B cell (primary cell): ENCODE data around the gene PLEKHG2. TPM values are rescaled to one million over a fixed set of nuclear protein-coding genes. Genes with fewer than 3 reads are reported as not detected.

Source experiments
- ATAC-seq: fragments of 200-7000 bp; cut with Tn5 transposase; one replicate; pipeline ENCODE4 v1.10.0; 2021; ENCODE audit warnings: low read depth, mild to moderate bottlenecking, moderate number of reproducible peaks, moderate library complexity
- CTCF ChIA-PET: fragments of 350-600 bp; sonication (Branson Sonifier 250); formaldehyde crosslinking; loops from one replicate; lab custom pipeline; 2021; ENCODE audit warnings: antibody characterized with exemption, inconsistent platforms; lab: Charles Lee
- POLR2A ChIA-PET: fragments of 350-600 bp; sonication (Branson Sonifier 250); formaldehyde crosslinking; loops from one replicate; lab custom pipeline; 2021; ENCODE audit warnings: antibody characterized with exemption; lab: Charles Lee
- DNase-seq: peaks from one replicate; pipeline ENCODE4 v3.0.0; 2013
- H2AFZ ChIP-seq: 2 replicates; pipeline ENCODE4 v1.6.1; 2012; ENCODE audit warnings: mild to moderate bottlenecking, low read depth, low read length; ENCODE audit not compliant: insufficient read depth, poor library complexity, severe bottlenecking
- H3K27ac ChIP-seq, 2 donors: 1 replicate in 1 of 2; 2 replicates in 1 of 2; pipeline ENCODE4 v1.5.1; 2012 to 2013; ENCODE audit warnings: low read length in 2 of 2, mild to moderate bottlenecking in 2 of 2, moderate library complexity in 1 of 2
- H3K27me3 ChIP-seq, 4 experiments: fragments of 200-600 bp in 1 of 4; sonication (generic) in 1 of 4; replicated peaks in 1 of 4; 1 replicate in 2 of 4; 2 replicates in 2 of 4; pipeline versions ENCODE4 v1.6.1 to v1.7.0; 2013 to 2016; ENCODE audit warnings: low read length in 3 of 4, mild to moderate bottlenecking in 2 of 4, mixed read lengths in 1 of 4, moderate library complexity in 1 of 4; ENCODE audit not compliant: insufficient read depth in 4 of 4, control insufficient read depth in 3 of 4; ENCODE audit errors: control extremely low read depth in 1 of 4
- H3K36me3 ChIP-seq, 2 experiments: replicated peaks in 1 of 2; 1 replicate in 1 of 2; 2 replicates in 1 of 2; pipeline versions ENCODE4 v1.6.1 to v1.7.1; 2013; ENCODE audit warnings: low read length in 1 of 2; ENCODE audit not compliant: insufficient read depth in 2 of 2, control insufficient read depth in 1 of 2; ENCODE audit errors: control extremely low read depth in 1 of 2, extremely low read depth in 1 of 2
- H3K4me1 ChIP-seq, 2 donors: fragments of 200-600 bp in 1 of 2; sonication (generic) in 1 of 2; 1 replicate in 1 of 2; 2 replicates in 1 of 2; pipeline versions ENCODE4 v1.5.1 to v1.6.1; 2013 to 2017; ENCODE audit warnings: low read length in 2 of 2; ENCODE audit not compliant: control insufficient read depth in 2 of 2, insufficient read depth in 2 of 2
- H3K4me2 ChIP-seq: replicated peaks from 2 replicates; pipeline ENCODE3; 2012; ENCODE audit warnings: mild to moderate bottlenecking, low read depth, low read length; ENCODE audit not compliant: poor library complexity, severe bottlenecking
- H3K4me3 ChIP-seq, 5 experiments: fragments of 200-600 bp in 1 of 5; sonication (generic) in 1 of 5; 1 replicate in 3 of 5; 2 replicates in 2 of 5; pipeline versions ENCODE4 v1.5.1 to v1.7.0; 2011 to 2016; ENCODE audit warnings: low read length in 4 of 5, mild to moderate bottlenecking in 4 of 5, low read depth in 2 of 5, control low read depth in 1 of 5, moderate library complexity in 1 of 5; ENCODE audit not compliant: insufficient read depth in 1 of 5; ENCODE audit errors: control extremely low read depth in 1 of 5, extremely low read depth in 1 of 5
- H3K79me2 ChIP-seq: fragments of 200-600 bp; sonication (generic); one replicate; pipeline ENCODE4 v1.6.0; 2016; ENCODE audit warnings: low read length; ENCODE audit not compliant: control insufficient read depth, insufficient read depth
- H3K9ac ChIP-seq: fragments of 200-600 bp; sonication (generic); 2 replicates; pipeline ENCODE4 v1.6.1; 2017; ENCODE audit warnings: mild to moderate bottlenecking, low read length, moderate library complexity
- H3K9me3 ChIP-seq, 3 donors: one replicate each; pipeline versions ENCODE4 v1.6.1 to v1.7.1; 2013; ENCODE audit warnings: low read length in 2 of 3; ENCODE audit not compliant: control insufficient read depth in 2 of 3, insufficient read depth in 1 of 3; ENCODE audit errors: control extremely low read depth in 1 of 3
- H4K20me1 ChIP-seq: 2 replicates; pipeline ENCODE4 v1.6.0; 2012; ENCODE audit warnings: mild to moderate bottlenecking, low read length; ENCODE audit not compliant: insufficient read depth, control insufficient read depth, poor library complexity, severe bottlenecking
- H3K27ac Mint-ChIP-seq: one replicate; pipeline ENCODE4 v1.8.0; 2021; ENCODE audit warnings: mixed read lengths
- H3K27me3 Mint-ChIP-seq: one replicate; pipeline ENCODE4 v1.8.0; 2021; ENCODE audit warnings: mixed read lengths
- H3K4me1 Mint-ChIP-seq: one replicate; pipeline ENCODE4 v1.8.0; 2021; ENCODE audit warnings: mixed read lengths
- H3K4me3 Mint-ChIP-seq: one replicate; pipeline ENCODE4 v1.8.0; 2021; ENCODE audit warnings: mixed read lengths
- H3K9me3 Mint-ChIP-seq: one replicate; pipeline ENCODE4 v1.8.0; 2022; ENCODE audit warnings: mixed read lengths; ENCODE audit not compliant: insufficient read depth
- CTCF ChIP-seq: fragments of 200-600 bp; IDR thresholded peaks from one replicate; pipeline ENCODE4 v1.8.0; 2022; ENCODE audit warnings: antibody characterized with exemption, mild to moderate bottlenecking
- EZH2 ChIP-seq: IDR thresholded peaks from 2 replicates; pipeline ENCODE4 v1.6.1; 2012; ENCODE audit warnings: borderline replicate concordance, low read depth, mild to moderate bottlenecking, moderate library complexity, low read length; ENCODE audit not compliant: insufficient read depth, poor library complexity, severe bottlenecking
- WGBS: methylation state at CpG from one replicate; pipeline ENCODE4 v1.1.5; 2013; ENCODE audit warnings: missing lambda C conversion rate; ENCODE audit not compliant: insufficient coverage; 5-methylcytosine and 5-hydroxymethylcytosine counted together
- intact Hi-C: fragments of 100-400 bp; cut with micrococcal nuclease; formaldehyde crosslinking; loops from one replicate; pipeline ENCODE4 v1.10.0; 2022
- polyA plus RNA-seq: library from polyadenylated mRNA; depleted of rRNA; stranded (reverse); fragments of >200 nt; gene quantifications from 2 replicates; pipeline ENCODE4 v1.2.3, GENCODE V29; 2012
- total RNA-seq, 2 donors: library from RNA; stranded (reverse); fragments of 120-200 nt in 1 of 2; gene quantifications; 1 replicate in 1 of 2; 2 replicates in 1 of 2; pipeline versions ENCODE4 v1.2.3 to v1.2.4, GENCODE V29; 2013 to 2022

The PLEKHG2 gene
- total and polyA plus RNA-seq, 2 donors (not counting 1 experiment from before 2014, with no cell fraction given): 27.0 to 167 TPM

GRCh38 chr19:39362682-39363657 lies 49.5 kb upstream of the PLEKHG2 start:
- H3K27me3 Mint-ChIP-seq: no peaks in the 10 kb centered on the region
- POLR2A ChIA-PET: interaction anchor here (0.6 to 1.5 kb wide), 3 partner anchors 21 to 64 kb away, joined by 3 to 6 read pairs (median 4); partner anchors contain the start of genes MED29, PAF1 and SAMD4B
- Histone ChIP-seq H3K9ac (peak overlapping the region; percentile 40), H3K27ac (peak overlapping the region; percentile 79 to 85), H2AFZ (no peak overlapping the region), H3K4me1 (peaks cover 26 to 36% of the 10 kb centered on the region in 2 donors), H3K27me3 (no peaks in the 10 kb centered on the region), H3K9me3 (no peaks in the 10 kb centered on the region), H3K36me3 (peaks cover 0 to 47% of the 10 kb centered on the region in 2 experiments), H4K20me1 (no peaks in the 10 kb centered on the region), H3K79me2 (peaks cover 9% of the 10 kb centered on the region), H3K4me3 (no peak overlapping the region), H3K4me2 (peak overlapping the region; percentile 69)
- WGBS: 96% methylated on average over 2 of the region's 6 CpGs
- peak overlapping the region; percentile 96 for H3K27ac Mint-ChIP-seq
- H3K4me1 Mint-ChIP-seq: peaks cover 36% of the 10 kb centered on the region
- ATAC-seq: no peak
- CTCF ChIA-PET: interaction anchor here (0.5 to 1.7 kb wide), 3 partner anchors 21 to 1182 kb away, joined by 3 to 4 read pairs (median 4); partner anchors contain the start of gene SAMD4B
- peak overlapping the region; percentile 70 for H3K4me3 Mint-ChIP-seq
- TF ChIP-seq CTCF (no peak), EZH2 (no peak)
- H3K9me3 Mint-ChIP-seq: no peaks in the 10 kb centered on the region
- DNase-seq: no peak
- intact Hi-C loops: no loop called here
